Stimulated activated CD4-positive, alpha-beta T cell treated with anti-CD3 and anti-CD28 coated beads, Interleukin-4, amount 100 ng/mL, for 4 hours (primary cell): Measurements from ENCODE around the gene PCLO.
"Not testable (repeated sequence)": the region's sequence is repeated elsewhere in the genome, so short reads cannot be mapped to it uniquely, and the experiment has no call there.

ENCODE experiments used
- DNase-seq, 2 experiments: peaks; one replicate each; pipeline ENCODE4 v3.0.0-alpha.2; 2020

Gene PCLO

GRCh38 chr7:82961240-82961639, 201.4 kb downstream of the PCLO start:
- no peak for DNase-seq

- DNase-seq: no peak
Observed at GRCh38 chr7:82959528-82959927, 203.2 kb downstream of the PCLO start.

GRCh38 chr7:82957521-82957920, 205.2 kb downstream of the PCLO start:
- no peak for DNase-seq

- DNase-seq: no peak
Observed at GRCh38 chr7:82953324-82954027, 209.2 kb downstream of the PCLO start.

- DNase-seq: no peak
Observed at GRCh38 chr7:82950436-82950835, 212.2 kb downstream of the PCLO start.

GRCh38 chr7:82945480-82945879, 217.2 kb downstream of the PCLO start:
- no peak for DNase-seq

GRCh38 chr7:82945056-82945455, 217.6 kb downstream of the PCLO start:
- no peak for DNase-seq

- DNase-seq: no peak
Observed at GRCh38 chr7:82932516-82932915, 230.2 kb downstream of the PCLO start.

GRCh38 chr7:82926477-82926876, 236.2 kb downstream of the PCLO start:
- DNase-seq: no peak

- no peak for DNase-seq
Observed at GRCh38 chr7:82925331-82925730, 237.4 kb downstream of the PCLO start.

- DNase-seq: no peak
Observed at GRCh38 chr7:82906502-82906901, 256.2 kb downstream of the PCLO start.

GRCh38 chr7:82904871-82905270, 257.8 kb downstream of the PCLO start:
- no peak for DNase-seq

- DNase-seq: not testable (repeated sequence)
Observed at GRCh38 chr7:82901098-82901497, 261.6 kb downstream of the PCLO start.

- no peak for DNase-seq
Observed at GRCh38 chr7:82897500-82897899, 265.2 kb downstream of the PCLO start.

GRCh38 chr7:82894341-82894740, 268.3 kb downstream of the PCLO start:
- DNase-seq: not testable (repeated sequence)

GRCh38 chr7:82886324-82886723, 276.4 kb downstream of the PCLO start:
- no peak for DNase-seq

GRCh38 chr7:82865856-82866255, 296.8 kb downstream of the PCLO start:
- no peak for DNase-seq

GRCh38 chr7:82859106-82859850, 303.4 kb downstream of the PCLO start:
- DNase-seq: no peak

GRCh38 chr7:82851121-82851520, 311.6 kb downstream of the PCLO start:
- no peak for DNase-seq

- no peak for DNase-seq
Observed at GRCh38 chr7:82841828-82842227, 320.9 kb downstream of the PCLO start.

GRCh38 chr7:82840061-82840460, 322.6 kb downstream of the PCLO start:
- DNase-seq: no peak

- no peak for DNase-seq
Observed at GRCh38 chr7:82839555-82839954, 323.1 kb downstream of the PCLO start.

- DNase-seq: no peak
Observed at GRCh38 chr7:82839063-82839462, 323.6 kb downstream of the PCLO start.

- DNase-seq: no peak
Observed at GRCh38 chr7:82838314-82838713, 324.4 kb downstream of the PCLO start.

GRCh38 chr7:82823073-82823472, 339.6 kb downstream of the PCLO start:
- no peak for DNase-seq
